Inferior parietal cortex (tissue), 1 donor: ENCODE results near the gene SYNGAP1.
"Not testable (repeated sequence)": the region's sequence is repeated elsewhere in the genome, so short reads cannot be mapped to it uniquely, and the experiment has no call there.

Experiments
- DNase-seq: peaks from one replicate; pipeline ENCODE4 v3.0.0-alpha.2; 2016; ENCODE audit errors: extremely low spot score

SYNGAP1 gene

DNA sequence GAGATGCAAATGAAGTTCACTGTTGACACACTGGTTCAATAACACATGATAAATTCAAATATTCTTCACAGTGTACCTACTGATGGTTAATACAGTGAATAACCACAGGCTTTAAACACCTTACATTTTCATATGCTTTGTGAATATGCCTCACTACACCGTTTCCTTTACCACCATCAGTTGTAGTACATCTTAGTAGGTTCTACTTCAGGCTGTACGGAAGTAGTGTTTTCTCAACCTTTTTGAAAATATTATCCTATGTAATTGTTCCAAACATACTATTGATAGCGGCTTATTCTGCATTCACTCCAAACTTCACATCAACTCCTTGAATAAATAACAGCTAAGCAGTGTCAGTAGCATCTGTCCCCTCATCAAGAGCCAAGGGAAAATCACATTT is 49.8 kb downstream of the SYNGAP1 start:
- DNase-seq: no peak

DNA sequence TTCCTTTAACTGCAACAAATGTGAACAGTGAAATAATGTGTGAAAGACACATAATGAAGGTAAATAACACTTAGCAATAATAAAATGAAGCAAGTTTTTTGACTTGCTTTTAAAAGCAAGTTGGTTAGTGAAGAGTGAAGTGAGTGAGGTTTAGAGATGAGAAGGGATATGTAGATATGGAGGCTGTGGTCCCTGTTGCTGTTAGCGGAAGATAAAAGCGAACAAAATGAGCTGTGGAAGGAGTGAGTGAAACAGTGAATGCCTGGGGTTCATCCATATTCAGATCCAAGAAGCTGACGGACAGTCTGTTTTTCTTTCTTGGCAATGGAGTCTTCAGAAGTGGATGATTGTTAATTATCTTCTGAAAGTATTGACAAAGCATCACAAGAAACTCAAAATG is 58.0 kb downstream of the SYNGAP1 start:
- no peak for DNase-seq

DNA sequence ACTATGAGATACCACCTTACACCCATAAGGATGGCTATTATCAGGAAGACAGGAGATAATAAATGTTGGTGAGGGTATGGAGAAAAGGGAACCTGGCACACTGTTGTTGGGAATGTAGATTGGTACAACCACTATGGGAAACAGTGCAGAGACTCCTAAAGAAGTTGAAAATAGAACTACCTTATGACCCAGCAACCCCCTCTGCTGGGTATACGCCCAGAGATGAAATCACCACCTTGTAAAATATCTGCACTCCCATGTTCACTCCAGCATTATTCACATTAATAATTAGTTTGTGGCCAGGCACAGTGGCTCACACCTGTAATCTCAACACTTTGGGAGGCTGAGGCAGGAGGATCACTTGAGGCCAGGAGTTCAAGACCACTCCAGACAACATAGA is 61.3 kb downstream of the SYNGAP1 start:
- DNase-seq: no peak

DNA sequence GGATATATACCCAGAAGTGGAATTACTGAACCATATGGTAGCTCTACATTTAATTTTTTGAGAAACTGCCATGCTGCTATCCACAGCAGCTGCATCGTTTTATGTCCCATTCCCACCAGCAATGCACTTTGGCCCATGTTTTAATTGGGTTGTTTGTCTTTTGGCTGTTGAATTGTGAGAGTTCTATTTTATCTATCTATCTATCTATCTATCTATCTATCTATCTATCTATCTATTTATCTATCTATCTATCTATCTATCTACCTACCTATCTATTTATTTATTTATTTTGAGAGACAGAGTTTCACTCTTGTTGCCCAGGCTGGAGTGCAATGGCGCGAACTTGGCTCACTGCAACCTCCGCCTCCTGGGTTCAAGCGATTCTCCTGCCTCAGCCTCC is 62.8 kb downstream of the SYNGAP1 start:
- DNase-seq: not testable (repeated sequence)

DNA sequence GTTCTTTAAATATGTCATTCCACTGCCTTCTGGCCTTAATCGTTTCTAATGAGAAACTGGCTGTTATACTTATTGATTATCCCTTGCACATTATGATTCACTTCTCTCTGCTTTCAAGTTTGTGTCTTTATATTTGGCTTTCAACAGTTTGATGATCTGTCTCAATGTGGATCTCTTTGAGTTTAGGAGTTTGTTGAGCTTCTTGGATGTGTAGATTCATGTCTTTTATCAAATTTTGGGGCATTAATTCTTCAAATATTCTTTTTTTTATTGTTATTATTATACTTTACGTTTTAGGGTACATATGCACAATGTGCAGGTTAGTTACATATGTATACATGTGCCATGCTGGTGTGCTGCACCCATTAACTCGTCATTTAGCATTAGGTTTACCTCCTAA is 63.8 kb downstream of the SYNGAP1 start:
- DNase-seq: no peak

DNA sequence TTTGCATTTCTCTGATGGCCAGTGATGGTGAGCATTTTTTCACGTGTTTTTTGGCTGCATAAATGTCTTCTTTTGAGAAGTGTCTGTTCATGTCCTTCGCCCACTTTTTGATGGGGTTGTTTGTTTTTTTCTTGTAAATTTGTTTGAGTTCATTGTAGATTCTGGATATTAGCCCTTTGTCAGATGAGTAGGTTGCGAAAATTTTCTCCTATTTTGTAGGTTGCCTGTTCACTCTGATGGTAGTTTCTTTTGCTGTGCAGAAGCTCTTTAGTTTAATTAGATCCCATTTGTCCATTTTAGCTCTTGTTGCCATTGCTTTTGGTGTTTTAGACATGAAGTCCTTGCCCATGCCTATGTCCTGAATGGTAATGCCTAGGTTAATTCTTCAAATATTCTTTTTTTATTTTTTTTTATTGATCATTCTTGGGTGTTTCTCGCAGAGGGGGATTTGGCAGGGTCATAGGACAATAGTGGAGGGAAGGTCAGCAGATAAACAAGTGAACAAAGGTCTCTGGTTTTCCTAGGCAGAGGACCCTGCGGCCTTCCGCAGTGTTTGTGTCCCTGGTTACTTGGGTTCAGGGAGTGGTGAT is 64.9 kb downstream of the SYNGAP1 start:
- DNase-seq: not testable (repeated sequence)

DNA sequence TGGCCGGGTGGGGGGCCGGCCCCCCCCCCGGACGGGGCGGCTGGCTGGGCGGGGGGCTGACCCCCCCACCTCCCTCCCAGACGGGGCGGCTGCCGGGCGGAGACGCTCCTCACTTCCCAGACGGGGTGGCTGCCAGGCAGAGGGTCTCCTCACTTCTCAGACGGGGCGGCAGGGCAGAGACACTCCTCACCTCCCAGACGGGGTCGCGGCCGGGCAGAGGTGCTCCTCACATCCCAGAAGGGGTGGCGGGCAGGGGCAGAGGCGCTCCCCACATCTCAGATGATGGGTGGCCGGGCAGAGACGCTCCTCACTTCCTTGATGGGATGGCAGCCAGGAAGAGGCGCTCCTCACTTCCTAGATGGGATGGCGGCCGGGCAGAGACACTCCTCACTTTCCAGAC is 65.8 kb downstream of the SYNGAP1 start:
- not testable (repeated sequence) for DNase-seq

DNA sequence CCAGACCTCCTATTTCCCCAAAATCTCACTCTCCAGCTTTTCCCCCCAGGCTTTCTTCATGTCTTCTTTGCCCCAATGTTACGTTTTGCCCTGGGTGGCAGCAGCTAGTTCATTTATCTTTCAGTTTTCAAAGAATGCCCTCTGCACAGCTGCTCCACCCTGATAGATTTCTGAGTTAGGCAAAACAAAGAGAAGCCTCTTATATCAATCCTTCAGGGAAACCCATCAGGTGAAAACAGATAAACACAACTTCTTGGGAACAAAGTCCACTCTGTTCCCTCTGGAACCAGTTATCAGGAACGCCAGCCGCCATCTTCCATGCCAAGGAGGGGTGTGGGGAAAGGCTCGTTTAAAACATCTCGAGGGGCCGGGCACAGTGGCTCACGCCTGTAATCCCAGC is 68.5 kb downstream of the SYNGAP1 start:
- DNase-seq: no peak

DNA sequence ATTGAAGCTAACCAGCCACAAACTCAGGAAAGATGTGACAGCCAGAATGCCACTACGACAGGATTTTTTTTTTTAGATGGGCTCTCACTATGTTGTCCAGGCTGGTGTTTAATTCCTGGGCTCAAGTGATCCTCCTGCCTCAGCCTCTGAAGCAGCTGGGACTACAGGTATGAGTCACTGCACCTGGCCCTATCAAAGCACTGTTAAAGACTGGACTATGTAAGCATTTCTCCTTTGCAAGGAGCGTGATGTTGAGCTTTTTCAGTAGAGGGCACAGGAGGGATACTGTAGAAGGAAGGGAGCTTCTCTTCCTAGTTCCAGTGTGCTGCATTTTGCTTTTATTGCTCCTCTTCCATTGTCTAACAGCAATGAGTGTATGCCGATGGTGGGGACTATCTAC is 70.3 kb downstream of the SYNGAP1 start:
- DNase-seq: no peak

DNA sequence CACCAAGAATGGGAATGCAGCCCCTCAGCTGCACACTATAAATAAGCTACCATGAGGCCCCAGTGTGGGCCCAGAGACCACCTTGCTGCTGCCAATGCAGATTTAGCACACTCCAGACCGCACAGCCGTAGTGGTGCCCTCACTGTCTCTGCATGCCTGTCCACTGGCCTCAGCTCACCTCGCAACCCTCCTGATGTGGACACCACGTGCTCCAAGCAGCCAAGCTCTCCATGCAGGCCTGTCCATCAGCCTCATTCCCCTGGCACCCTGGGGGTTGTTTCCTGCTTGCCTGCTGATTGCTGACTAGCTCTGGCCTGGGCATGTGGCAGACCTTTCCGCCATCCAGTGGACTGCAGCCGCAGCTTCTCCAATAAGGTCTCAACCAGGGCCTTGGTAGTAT is 70.8 kb downstream of the SYNGAP1 start:
- DNase-seq: no peak

DNA sequence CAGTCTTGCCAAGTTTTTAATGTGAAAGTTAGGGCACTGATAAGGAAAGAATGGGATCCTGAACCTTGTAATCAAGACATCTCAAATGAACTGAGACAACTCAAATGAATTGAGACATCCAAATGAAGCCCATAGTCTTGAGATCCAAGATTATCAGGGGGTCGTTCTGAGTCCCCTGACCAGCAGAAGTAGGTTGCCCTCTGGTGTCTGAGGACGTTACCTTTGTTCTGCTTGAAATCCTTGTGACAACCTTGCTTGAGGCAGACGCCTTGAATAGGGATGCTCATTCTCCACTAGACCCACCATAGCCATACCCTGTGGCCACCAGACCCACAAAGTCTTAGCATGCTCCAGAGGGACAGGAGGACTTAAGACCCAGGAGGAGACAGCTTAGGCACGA is 72.2 kb downstream of the SYNGAP1 start:
- DNase-seq: no peak

DNA sequence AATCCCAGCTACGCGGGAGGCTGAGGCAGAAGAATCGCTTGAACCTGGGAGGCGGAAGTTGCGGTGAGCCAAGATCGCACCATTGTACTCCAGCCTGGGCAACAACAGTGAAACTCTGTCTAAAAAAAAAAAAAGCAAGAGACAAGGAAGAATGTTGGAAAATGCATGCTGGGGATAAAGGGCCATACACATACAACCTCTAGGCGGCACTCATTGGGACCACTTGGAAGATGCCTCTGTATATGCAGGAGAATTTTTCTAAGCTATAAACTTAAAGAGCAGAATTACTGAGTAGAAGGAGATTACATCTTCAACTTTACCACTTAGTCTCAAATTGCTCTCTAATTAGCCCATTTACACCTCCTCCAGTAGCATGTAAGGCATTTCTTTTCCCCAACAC is 77.3 kb downstream of the SYNGAP1 start:
- DNase-seq: no peak

DNA sequence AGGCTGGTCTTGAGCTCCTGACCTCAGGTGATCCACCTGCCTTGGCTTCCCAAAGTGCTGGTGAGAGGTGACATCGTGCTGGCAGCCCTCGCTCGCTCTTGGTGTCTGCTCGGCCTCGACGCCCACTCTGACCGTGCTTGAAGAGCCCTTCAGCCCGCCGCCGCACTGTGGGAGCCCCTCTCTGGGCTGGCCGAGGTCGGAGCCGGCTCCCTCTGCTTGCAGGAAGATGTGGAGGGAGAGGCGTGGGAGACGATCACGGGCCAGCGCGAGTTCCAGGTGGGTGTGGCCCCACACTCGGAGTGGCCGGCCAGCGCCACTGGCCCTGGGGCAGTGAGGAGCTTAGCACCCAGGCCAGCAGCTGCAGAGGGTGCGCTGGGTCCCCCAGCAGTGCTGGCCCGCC is 82.6 kb downstream of the SYNGAP1 start:
- no peak for DNase-seq

DNA sequence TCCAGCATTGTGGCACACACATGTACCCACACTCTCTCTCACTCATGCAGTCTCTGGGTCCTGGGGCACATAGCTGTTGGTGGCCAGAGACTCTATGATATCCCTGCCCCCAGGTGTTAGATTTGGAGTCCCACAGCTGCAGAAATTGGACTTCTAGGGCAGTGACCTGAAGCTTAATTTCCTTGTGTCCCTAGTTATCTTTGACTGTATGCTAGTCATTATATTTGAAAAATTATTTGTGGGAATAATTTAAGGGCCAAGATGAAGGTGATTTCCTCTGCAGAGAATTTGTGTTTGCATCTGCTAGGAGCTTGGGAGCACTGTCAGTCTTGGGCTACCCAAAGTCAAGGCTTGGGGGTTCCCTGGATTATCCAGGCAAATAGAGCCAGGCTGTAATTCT is 84.6 kb downstream of the SYNGAP1 start:
- no peak for DNase-seq
